OCI-M1 (cell line): ENCODE data around the gene RPS19.

Source experiments
- DNase-seq: peaks from one replicate; lab custom pipeline; 2025; lab: John Stamatoyannopoulos, UW

Gene RPS19

GRCh38 chr19:41879080-41879479 lies 19.0 kb downstream of the RPS19 start:
- no peak for DNase-seq

GRCh38 chr19:41879670-41880328 lies 19.7 kb downstream of the RPS19 start:
- no peak for DNase-seq

GRCh38 chr19:41880329-41880708 lies 20.3 kb downstream of the RPS19 start:
- DNase-seq: no peak

GRCh38 chr19:41882568-41883462 lies 22.8 kb downstream of the RPS19 start, which contains the start of gene ARHGEF1:
Gene ARHGEF1, plus strand, starts transcription at chr19:41883184. Its CDS starts 4,899 bp downstream, at chr19:41888083.
- DNase-seq: peak; percentile 51

- DNase-seq: no peak
These were observed 23.4 kb downstream of the RPS19 start for GRCh38 chr19:41883463-41883820.

GRCh38 chr19:41883821-41884733 lies 24.0 kb downstream of the RPS19 start:
- peak; percentile 99 for DNase-seq

- no peak for DNase-seq
These were observed 27.0 kb downstream of the RPS19 start for GRCh38 chr19:41886761-41887710.

- DNase-seq: no peak
These were observed 27.8 kb downstream of the RPS19 start for GRCh38 chr19:41887711-41888382.

GRCh38 chr19:41888926-41889325 lies 28.9 kb downstream of the RPS19 start:
- DNase-seq: no peak

- no peak for DNase-seq
These were observed 29.8 kb downstream of the RPS19 start for GRCh38 chr19:41889896-41890295.

- DNase-seq: no peak
These were observed 30.9 kb downstream of the RPS19 start for GRCh38 chr19:41890936-41891335.

GRCh38 chr19:41892173-41892902 lies 32.3 kb downstream of the RPS19 start:
- DNase-seq: no peak

- DNase-seq: peak; percentile 47
These were observed 33.8 kb downstream of the RPS19 start for GRCh38 chr19:41893899-41894298.

GRCh38 chr19:41894350-41894749 lies 34.3 kb downstream of the RPS19 start:
- no peak for DNase-seq

- no peak for DNase-seq
These were observed 35.9 kb downstream of the RPS19 start for GRCh38 chr19:41895745-41896580.

GRCh38 chr19:41896581-41896942 lies 36.5 kb downstream of the RPS19 start:
- DNase-seq: no peak

- DNase-seq: no peak
These were observed 37.1 kb downstream of the RPS19 start for GRCh38 chr19:41897181-41897580.

GRCh38 chr19:41897820-41898219 lies 37.8 kb downstream of the RPS19 start:
- DNase-seq: no peak

- no peak for DNase-seq
These were observed 38.2 kb downstream of the RPS19 start for GRCh38 chr19:41898235-41898634.
